GM21825 (cell line): ENCODE measurements around the gene CDH2.

Experiments
- ATAC-seq: cut with Tn5 transposase; IDR thresholded peaks from one replicate; pipeline ENCODE4 v1.9.1; 2021; ENCODE audit warnings: mild to moderate bottlenecking, moderate library complexity; ENCODE audit not compliant: unreplicated experiment

The CDH2 gene

GRCh38 chr18:28002841-28003240 lies 174.1 kb downstream of the CDH2 start:
- ATAC-seq = no peak

DNA sequence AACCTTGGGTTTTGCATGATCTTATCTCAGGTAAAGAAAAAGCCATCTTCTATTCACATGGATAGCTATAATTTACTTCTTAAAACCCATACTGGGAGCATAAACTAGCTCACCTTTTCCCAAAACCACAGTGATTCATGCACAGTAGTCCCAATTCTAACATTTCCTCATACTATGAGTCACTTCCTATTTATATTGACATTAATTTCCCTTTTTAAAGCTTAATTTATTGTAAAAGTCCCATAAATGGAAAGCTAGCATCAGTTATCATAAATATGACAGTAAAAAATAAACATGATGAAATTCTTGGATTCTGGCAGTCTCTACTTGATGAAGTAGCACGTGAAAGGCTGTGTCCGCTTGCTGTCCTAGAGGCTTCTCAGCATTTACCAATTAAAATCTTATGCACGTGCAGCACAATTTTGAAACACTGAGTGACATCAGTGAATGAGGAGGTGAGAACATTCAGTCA lies 180.1 kb downstream of the CDH2 start:
- ATAC-seq = no peak

GRCh38 chr18:27995770-27996502 lies 181.0 kb downstream of the CDH2 start:
- no peak for ATAC-seq

DNA sequence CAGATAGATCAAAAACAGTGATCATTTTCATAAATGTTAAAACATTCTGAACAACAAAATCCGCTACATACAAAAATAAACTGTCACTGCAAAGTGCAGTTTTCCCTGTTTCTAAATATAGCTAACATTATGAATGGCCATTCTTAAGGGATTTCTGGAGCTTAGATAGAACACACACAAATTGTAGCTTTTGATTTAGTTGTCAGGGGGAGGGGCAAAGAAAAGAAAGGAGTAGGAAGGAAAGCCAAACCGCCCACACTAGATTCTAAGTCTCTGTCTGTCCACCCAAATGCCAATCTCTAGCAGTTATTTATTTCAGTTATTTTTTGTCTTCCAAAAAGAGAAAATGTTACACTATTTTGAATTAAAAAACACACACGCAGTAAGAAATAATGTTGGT lies 182.4 kb downstream of the CDH2 start:
- ATAC-seq = no peak

DNA sequence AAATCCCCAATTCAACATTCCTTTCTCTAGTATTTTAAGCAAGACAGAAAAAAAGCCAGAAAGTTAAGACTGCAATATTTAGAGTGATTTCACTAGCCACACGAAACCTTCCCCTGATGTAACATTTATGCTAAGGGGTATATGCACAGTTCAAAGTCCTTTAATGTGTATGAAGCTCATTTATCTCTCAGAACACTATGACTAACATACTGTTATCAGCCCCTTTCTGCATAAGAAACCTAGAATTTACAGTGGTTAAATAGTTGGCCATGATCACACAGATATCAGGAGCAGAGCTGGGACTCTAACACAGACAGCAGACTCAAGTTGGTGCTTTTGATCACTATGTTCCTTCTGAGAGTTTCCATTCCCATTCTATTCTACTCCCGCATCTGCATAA lies 185.5 kb downstream of the CDH2 start:
- no peak for ATAC-seq

GRCh38 chr18:27985832-27986231 lies 191.1 kb downstream of the CDH2 start:
- no peak for ATAC-seq

DNA sequence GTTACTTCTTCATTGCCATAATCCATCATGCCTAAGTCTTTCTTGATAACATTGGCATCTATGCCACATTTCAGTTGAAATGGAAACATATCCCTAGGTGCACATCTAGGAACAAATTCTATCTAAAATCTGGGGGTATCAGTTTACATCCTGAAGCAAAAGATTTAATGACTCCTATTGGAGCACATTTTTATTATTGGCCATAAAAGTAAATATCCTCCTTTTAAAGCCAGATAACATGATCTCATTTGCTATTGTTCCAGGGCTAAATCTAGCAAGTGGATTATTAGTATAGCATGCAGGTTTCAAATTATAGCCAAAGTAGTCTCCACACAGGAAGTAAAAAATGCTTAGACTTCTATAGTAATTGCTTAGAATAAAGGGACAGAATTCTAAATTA lies 193.2 kb downstream of the CDH2 start:
- ATAC-seq = no peak

DNA sequence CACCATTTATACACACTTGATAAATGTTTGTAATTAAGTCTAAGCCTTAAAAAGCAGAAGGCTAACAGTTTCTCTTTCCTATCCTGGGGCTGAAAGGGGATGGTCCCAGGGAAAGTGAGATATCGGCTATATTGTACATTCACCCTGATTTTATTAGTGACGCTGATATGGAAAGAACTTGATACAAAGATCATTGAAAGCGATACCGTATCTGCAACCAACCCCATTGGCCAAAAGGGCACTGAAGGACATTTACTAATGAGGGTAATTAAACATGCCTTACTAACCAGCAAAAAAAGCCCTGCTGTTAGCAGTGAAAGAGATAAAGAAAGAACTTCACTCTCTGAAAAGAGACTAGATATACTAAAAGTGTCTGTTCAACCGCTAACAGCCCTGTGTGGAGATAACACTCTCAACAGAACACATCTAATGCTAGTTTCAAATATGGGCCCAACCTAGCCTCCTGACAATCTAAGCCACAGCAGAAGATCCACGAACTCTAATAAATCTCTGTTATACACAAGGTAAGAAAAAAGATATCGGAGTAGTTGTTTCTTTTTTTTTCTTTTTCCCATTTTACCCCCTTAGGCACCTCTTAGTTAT lies 200.0 kb downstream of the CDH2 start:
- ATAC-seq = no peak

- ATAC-seq = no peak
Measured at GRCh38 chr18:27970321-27970720, 206.6 kb downstream of the CDH2 start.

GRCh38 chr18:27969206-27969605 lies 207.7 kb downstream of the CDH2 start:
- no peak for ATAC-seq

DNA sequence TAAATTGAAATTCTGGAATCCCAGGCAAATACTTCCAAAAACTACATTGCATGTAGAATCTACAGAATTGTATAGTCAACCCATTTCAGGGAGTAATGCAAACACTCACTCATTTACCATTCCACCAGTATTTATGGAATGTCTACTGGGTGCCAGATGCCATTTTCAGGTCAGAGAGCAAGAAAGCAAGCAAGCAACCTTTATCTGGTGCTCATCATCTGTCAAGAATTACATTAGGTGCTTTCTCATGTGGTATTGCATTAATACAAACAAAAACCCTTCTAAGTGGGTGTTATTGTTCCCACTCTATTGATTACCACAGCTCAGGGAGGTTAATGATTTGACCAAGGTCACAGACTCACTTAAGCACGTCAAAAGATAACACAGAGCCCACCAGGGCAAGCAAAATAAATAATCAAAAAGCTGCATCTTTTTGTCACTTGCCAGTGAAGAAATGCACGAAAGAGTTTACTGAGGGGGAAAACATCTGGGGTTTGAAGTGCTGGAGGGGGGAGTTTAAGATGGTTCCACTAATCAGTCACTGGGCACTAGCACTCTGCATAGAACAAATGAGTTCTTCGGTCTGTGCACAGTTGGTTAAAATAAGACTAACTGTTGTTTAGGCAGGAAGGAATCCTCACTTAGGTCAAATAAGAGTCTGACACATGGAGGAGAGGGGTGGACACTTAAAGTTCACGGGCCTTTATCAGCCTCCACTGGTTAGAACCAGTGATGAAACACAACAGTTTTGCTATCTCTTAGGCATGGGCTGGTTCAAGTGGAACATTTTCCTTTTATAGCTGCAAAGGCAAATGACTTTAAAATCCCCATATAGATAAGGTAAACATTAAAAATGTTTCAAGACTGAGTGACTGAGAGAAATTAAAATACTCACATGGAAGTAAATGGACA lies 208.8 kb downstream of the CDH2 start:
- no peak for ATAC-seq

DNA sequence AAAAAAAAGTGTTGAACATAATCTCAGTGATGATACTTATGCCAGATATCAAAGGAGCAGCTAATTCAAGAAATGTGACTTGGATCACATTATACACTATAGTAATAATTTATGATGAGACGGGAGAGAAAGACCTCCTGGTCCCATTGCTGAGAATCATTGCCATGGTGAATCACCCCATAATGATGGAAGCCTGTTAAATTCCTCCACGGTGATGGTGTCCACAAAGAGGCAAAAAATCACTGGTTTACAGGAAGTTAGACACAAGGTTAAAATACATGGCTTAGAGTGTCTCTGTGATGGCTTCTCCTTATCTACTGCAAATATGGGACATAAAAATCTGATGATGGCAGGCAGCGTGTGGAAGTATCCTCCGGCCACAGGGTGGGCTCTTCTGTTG lies 210.0 kb downstream of the CDH2 start:
- ATAC-seq = no peak

DNA sequence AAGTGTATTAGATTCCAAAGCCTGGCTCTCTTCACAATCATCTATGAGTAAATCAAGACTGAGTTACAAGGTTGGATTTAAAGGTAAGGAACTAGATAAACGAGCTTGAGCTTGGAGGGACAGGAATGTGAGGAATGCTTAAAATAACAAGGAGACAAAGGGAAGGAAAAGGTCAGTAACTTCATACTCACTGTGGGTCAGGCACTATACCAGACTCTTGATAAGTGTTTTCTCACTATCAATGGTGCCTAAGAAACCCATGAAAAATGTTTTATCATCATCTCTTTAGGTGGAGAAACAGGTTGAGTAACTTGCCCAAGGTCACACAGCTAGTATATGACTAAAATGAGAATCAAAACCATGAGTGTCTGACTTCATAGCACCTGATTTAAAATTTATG lies 212.1 kb downstream of the CDH2 start:
- ATAC-seq = no peak

- no peak for ATAC-seq
Measured at GRCh38 chr18:27959101-27959500, 217.8 kb downstream of the CDH2 start.

- no peak for ATAC-seq
Measured at GRCh38 chr18:27956001-27956640, 220.8 kb downstream of the CDH2 start.

DNA sequence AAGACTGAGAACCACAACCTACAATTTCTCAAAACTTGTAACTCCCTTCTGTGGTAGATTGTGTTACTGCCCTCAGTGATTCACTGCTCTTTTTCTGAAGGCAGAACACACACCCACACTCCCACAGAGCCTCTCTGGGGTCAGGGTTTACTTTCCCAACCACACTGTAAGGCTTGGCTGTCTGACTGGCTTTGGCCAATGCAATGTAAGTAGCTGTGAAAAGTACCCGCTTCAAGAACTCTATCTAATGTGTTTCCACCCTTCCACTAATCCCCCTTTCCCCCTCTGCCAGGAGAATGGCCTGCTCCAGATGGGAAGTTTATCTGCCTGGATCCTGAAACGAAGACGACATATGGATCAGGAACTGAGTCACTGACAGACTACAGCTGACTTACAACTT lies 222.7 kb downstream of the CDH2 start:
- no peak for ATAC-seq

- ATAC-seq = no peak
Measured at GRCh38 chr18:27952741-27953140, 224.2 kb downstream of the CDH2 start.

- no peak for ATAC-seq
Measured at GRCh38 chr18:27950648-27951228, 226.2 kb downstream of the CDH2 start.

DNA sequence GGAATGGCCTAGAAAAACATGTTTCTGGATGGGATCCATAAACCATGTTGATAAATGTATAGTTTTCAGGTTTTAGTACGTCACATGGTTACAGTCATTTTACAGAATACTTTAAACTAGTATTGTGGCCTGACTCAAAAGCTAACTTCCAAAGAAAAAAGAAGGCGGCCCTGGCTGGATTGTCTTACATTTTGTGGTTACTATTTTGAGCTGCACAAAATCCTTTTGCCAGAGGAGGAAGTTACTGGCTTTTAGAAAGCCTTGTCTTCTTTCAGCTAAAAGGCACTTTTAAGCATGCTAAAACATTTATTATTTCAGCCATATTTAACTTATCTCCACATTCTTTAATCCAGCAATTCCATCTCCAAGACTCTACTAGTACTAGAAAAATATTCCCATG lies 227.9 kb downstream of the CDH2 start:
- no peak for ATAC-seq

DNA sequence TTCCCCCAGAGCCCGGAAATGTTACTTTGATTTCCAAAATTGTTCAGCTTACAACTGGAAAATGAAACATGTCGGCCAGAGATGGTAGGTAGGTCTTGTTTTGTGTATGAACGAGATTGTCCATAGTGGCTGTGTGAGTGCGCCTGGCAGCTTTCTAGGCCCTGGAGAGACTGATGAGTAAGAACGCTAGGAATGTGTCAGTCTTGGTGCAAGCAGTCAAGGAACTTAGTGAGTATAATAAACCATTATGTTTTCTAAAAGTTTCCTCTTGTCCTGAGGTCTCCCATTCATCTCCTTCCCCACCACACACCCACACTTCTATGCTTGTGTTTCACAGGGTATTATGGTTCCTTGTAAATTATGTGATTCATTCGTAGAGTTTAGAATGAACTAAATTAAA lies 234.2 kb downstream of the CDH2 start:
- no peak for ATAC-seq

GRCh38 chr18:27931535-27931934 lies 245.4 kb downstream of the CDH2 start:
- ATAC-seq = no peak
